Prostate gland (tissue), 2 donors: Measurements from ENCODE around the gene SYTL2. TPM values are rescaled to one million over a fixed set of nuclear protein-coding genes. Genes with fewer than 3 reads are reported as not detected.

Experiments used
- DNase-seq: peaks from one replicate; pipeline ENCODE4 v3.0.0-alpha.2; 2019; ENCODE audit warnings: low spot score
- H3K27ac ChIP-seq, 2 donors: fragments of 200-600 bp; sonication (generic); 2 replicates each; pipeline ENCODE4 v1.5.1; 2017 to 2019
- H3K27me3 ChIP-seq: fragments of 200-600 bp; sonication (generic); replicated peaks from 2 replicates; pipeline ENCODE4 v1.5.1; 2019; ENCODE audit not compliant: insufficient read depth
- H3K36me3 ChIP-seq, 2 donors: fragments of 200-600 bp; sonication (generic); 1 replicate in 1 of 2; 2 replicates in 1 of 2; pipeline versions ENCODE4 v1.5.1 to v1.8.1; 2017 to 2019
- H3K4me1 ChIP-seq: fragments of 200-600 bp; sonication (generic); replicated peaks from 2 replicates; pipeline ENCODE4 v1.5.1; 2019
- H3K4me3 ChIP-seq, 2 donors: fragments of 200-600 bp; sonication (generic); 2 replicates each; pipeline ENCODE4 v1.5.1; 2017 to 2019
- H3K9me3 ChIP-seq: fragments of 200-600 bp; sonication (generic); 2 replicates; pipeline ENCODE4 v1.5.1; 2017
- CTCF ChIP-seq, 4 experiments: fragments of 200-600 bp in 2 of 4; fragments of 450-650 bp in 2 of 4; sonication (generic) in 2 of 4; IDR thresholded peaks; 1 replicate in 3 of 4; 2 replicates in 1 of 4; pipeline ENCODE4 v1.5.1; 2016 to 2019; ENCODE audit warnings: antibody characterized with exemption in 4 of 4, mild to moderate bottlenecking in 2 of 4, moderate library complexity in 2 of 4
- POLR2A ChIP-seq: fragments of 450-650 bp; IDR thresholded peaks from one replicate; pipeline ENCODE4 v1.6.1; 2016; ENCODE audit warnings: antibody characterized with exemption, mild to moderate bottlenecking
- POLR2AphosphoS5 ChIP-seq: sonication (generic); formaldehyde crosslinking; IDR thresholded peaks from one replicate; pipeline ENCODE4 v1.6.1; 2017; ENCODE audit warnings: antibody characterized with exemption
- WGBS: methylation state at CpG from one replicate; pipeline ENCODE4 v1.1.5; 2018; 5-methylcytosine and 5-hydroxymethylcytosine counted together
- intact Hi-C: fragments of 100-400 bp; cut with DNase I; formaldehyde crosslinking; loops from one replicate; pipeline ENCODE4 v1.14.2; 2022
- total RNA-seq, 2 donors: library from RNA; depleted of rRNA; stranded (reverse); fragments of >200 nt; gene quantifications; one replicate each; pipeline ENCODE4 v1.1.0, GENCODE V29; 2016

The SYTL2 gene
- total RNA-seq, 2 donors from 2014 or later = 52.2 to 105 TPM

DNA sequence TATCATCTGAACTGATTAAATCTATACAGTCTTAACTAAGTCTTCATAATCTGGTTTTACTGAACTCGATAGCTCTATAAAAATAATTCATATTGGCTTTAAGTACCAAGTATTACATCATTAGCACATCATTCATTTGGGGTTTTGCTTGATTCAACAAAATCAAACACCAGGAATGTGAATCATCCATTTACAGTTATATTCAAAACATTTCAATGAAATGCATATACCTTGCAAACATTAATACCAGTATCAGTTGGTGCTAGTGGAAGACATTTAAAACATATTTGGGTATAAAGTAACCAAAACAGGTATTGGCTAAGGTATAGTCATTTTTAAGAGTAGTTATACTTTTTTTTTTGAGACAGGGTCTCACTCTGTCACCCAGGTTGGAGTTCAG is 112.7 kb downstream of the SYTL2 start:
- no peak for DNase-seq
- intact Hi-C loops = loop anchor here (10.0 kb wide), 1 partner anchor 517 kb away; no protein-coding TSS in a partner anchor
- no peak overlapping the region for H3K4me3 ChIP-seq
- H3K9me3 ChIP-seq = no peaks in the 10 kb centered on the region
- TF ChIP-seq POLR2AphosphoS5 = no peak
- TF ChIP-seq POLR2A = no peak
- TF ChIP-seq CTCF (IDR thresholded peaks at IDR 0.05) = no peak
- no peaks in the 10 kb centered on the region for H3K36me3 ChIP-seq
- H3K4me1 ChIP-seq = no peaks in the 10 kb centered on the region
- H3K27ac ChIP-seq = no peak overlapping the region
- H3K27me3 ChIP-seq = no peaks in the 10 kb centered on the region
- 28% methylated on average over 1 of the region's 1 CpG for WGBS

- no peak overlapping the region for H3K4me3 ChIP-seq
- H3K9me3 ChIP-seq = no peaks in the 10 kb centered on the region
- H3K4me1 ChIP-seq = no peaks in the 10 kb centered on the region
- no peak overlapping the region for H3K27ac ChIP-seq
- no peaks in the 10 kb centered on the region for H3K27me3 ChIP-seq
- no peak for DNase-seq
- WGBS = 75% methylated on average over 2 of the region's 2 CpGs
- intact Hi-C loops = loop anchor here (10.0 kb wide), 1 partner anchor 517 kb away; no protein-coding TSS in a partner anchor
- TF ChIP-seq POLR2AphosphoS5 (no peak), POLR2A (no peak)
- no peaks in the 10 kb centered on the region for H3K36me3 ChIP-seq
Observed at GRCh38 chr11:85697747-85698146, 113.2 kb downstream of the SYTL2 start.

GRCh38 chr11:85695546-85695945 is 115.4 kb downstream of the SYTL2 start:
- intact Hi-C loops = loop anchor here (10.0 kb wide), 1 partner anchor 519 kb away; no protein-coding TSS in a partner anchor
- Histone ChIP-seq H3K4me1 (no peaks in the 10 kb centered on the region), H3K9me3 (no peaks in the 10 kb centered on the region), H3K27ac (no peak overlapping the region), H3K36me3 (no peaks in the 10 kb centered on the region), H3K27me3 (no peaks in the 10 kb centered on the region), H3K4me3 (no peak overlapping the region)
- DNase-seq = no peak
- TF ChIP-seq POLR2A (no peak), CTCF (IDR thresholded peaks at IDR 0.05) (no peak), POLR2AphosphoS5 (no peak)

DNA sequence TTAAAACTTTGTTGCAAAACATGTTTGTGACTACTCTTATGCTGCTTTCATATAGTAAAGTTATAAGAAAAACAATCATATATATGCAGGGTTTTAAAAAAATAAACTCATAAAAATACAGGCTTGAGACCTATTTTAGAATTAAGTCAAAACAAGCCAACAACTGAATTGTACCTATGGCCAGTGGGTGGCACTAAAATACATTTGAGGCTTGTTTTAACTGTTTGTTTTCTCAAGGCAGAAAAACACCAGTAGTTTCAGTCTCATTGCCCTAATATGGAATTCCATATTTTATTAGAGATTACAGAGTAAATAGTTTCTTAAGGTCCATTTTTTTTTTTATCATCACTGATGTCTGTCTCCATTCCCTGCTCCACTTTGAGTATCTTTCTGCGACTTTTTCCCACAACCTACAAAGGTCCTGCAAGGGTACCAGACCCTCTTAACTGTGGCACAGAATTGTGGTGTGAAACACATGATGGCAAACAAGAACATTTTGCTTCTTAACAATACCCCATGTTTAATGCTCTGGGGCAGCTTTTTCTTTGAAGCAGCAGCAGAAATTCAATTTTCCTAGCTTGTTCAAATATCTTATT is 116.5 kb downstream of the SYTL2 start:
- no peaks in the 10 kb centered on the region for H3K9me3 ChIP-seq
- no peaks in the 10 kb centered on the region for H3K27me3 ChIP-seq
- no peak overlapping the region for H3K27ac ChIP-seq
- TF ChIP-seq POLR2A (no peak), CTCF (IDR thresholded peaks at IDR 0.05) (peak in 3 of 4 experiments; percentile 52 to 70 (median 67))
- DNase-seq = no peak
- H3K4me1 ChIP-seq = no peaks in the 10 kb centered on the region
- no peaks in the 10 kb centered on the region for H3K36me3 ChIP-seq
- intact Hi-C loops = loop anchor here (10.0 kb wide), 1 partner anchor 520 kb away; no protein-coding TSS in a partner anchor
- H3K4me3 ChIP-seq = no peak overlapping the region
- WGBS = 96% methylated on average over 1 of the region's 1 CpG

DNA sequence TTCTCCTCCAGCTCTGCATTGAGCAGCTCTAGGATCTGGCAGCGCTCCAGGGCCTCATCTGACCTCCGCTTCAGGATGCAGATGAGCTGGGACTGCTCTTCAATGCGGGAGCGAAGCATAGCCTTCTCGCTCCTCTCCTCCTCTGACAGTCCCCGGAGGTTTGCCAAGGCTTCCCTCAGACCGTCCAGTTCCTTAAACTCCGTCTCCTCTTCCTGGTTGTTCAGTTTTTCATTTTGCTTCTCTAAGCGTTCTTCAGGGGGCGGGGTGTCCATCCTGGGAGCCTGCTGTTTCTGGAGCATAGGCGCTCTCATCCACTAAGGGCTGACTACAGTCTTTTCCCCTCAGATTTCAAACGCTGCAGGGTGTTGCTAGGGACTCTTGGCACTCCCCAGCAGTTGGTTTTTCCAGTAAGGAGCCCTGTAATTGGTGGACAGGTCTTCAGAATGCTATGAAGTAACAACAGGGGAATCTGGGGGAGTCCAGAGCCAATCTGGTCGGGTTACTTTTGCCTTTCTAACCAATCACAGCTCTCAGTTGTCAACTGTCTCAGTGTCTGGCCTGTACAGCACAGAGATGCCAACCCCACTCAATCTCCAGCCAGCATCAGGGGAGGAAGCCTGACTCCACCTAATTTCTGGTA is 125.0 kb downstream of the SYTL2 start, which contains the start of gene CCDC89:
TSS of gene CCDC89 (minus strand) at position 376 of the 640 bp plus-strand sequence. CDS start at position 311, 65 bp downstream.
- TF ChIP-seq POLR2AphosphoS5 (peak; percentile 26), CTCF (IDR thresholded peaks at IDR 0.05) (no peak), POLR2A (no peak)
- 55% methylated on average over 13 of the region's 13 CpGs for WGBS
- no peaks in the 10 kb centered on the region for H3K9me3 ChIP-seq
- H3K36me3 ChIP-seq = no peaks in the 10 kb centered on the region
- no peaks in the 10 kb centered on the region for H3K27me3 ChIP-seq
- peak within 1 kb of the TSS; percentile 13 to 16 for H3K4me3 ChIP-seq
- H3K4me1 ChIP-seq = no peaks in the 10 kb centered on the region
- H3K27ac ChIP-seq = peak within 1 kb of the TSS; percentile 32 to 56
- intact Hi-C loops = loop anchor here (5.0 to 10.0 kb wide), 3 partner anchors 59 to 169 kb away; partner anchors contain the start of genes CCDC83, DLG2 and TMEM126B
- no peak for DNase-seq
